Stimulated activated naive CD8-positive, alpha-beta T cell treated with anti-CD3 and anti-CD28 coated beads, Interleukin-15, amount 100 ng/mL, for 72 hours (primary cell): ENCODE data around the gene ST3GAL4.

ENCODE experiments used
- ATAC-seq: fragments of 150-1000 bp; cut with Tn5 transposase; 2 replicates; pipeline ENCODE4 v1.10.0; 2021; ENCODE audit warnings: mild to moderate bottlenecking, moderate library complexity
- DNase-seq, 2 donors: peaks; one replicate each; pipeline ENCODE4 v3.0.0; 2021 to 2022
- H3K27ac Mint-ChIP-seq, 2 donors: one replicate each; pipeline ENCODE4 v1.8.0; 2022; ENCODE audit warnings: mild to moderate bottlenecking in 2 of 2, mixed read lengths in 2 of 2, moderate library complexity in 2 of 2
- H3K27me3 Mint-ChIP-seq: one replicate; pipeline ENCODE4 v1.8.0; 2022; ENCODE audit warnings: mixed read lengths
- H3K4me1 Mint-ChIP-seq: one replicate; pipeline ENCODE4 v1.8.0; 2022; ENCODE audit warnings: mild to moderate bottlenecking, mixed read lengths
- H3K4me3 Mint-ChIP-seq, 2 donors: one replicate each; pipeline ENCODE4 v1.8.0; 2022; ENCODE audit warnings: mild to moderate bottlenecking in 2 of 2, mixed read lengths in 2 of 2, moderate library complexity in 1 of 2
- H3K9me3 Mint-ChIP-seq, 2 donors: one replicate each; pipeline ENCODE4 v1.8.0; 2022; ENCODE audit warnings: mixed read lengths in 2 of 2

ST3GAL4 gene

GRCh38 chr11:126350836-126351235 is 4.7 kb upstream of the ST3GAL4 start:
- no peak overlapping the region for H3K27ac Mint-ChIP-seq
- no peaks in the 10 kb centered on the region for H3K9me3 Mint-ChIP-seq
- DNase-seq: no peak
- no peak for ATAC-seq
- peaks cover 55% of the 10 kb centered on the region for H3K4me1 Mint-ChIP-seq
- H3K27me3 Mint-ChIP-seq: no peaks in the 10 kb centered on the region
- no peak overlapping the region for H3K4me3 Mint-ChIP-seq

DNA sequence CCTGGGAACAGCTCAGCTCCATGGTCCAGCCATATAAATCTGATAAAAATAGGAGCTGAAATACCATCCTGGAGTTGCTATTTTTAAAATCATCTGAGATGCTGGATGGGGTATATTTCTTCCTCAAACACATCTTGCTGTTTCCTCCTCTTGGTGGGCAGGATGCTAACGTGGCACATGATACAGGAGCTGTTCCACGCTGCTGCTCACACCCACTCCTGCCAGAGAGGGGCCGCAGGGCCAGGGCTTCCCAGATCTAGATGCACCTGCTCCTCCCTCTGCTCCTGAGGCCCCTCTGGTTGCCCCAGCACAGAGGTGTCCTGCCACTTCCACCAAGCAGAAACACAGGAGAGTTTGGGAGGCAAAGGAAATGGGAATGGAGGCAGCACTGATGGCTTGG is 3.3 kb upstream of the ST3GAL4 start:
- Mint-ChIP-seq H3K27me3 (no peaks in the 10 kb centered on the region), H3K9me3 (no peaks in the 10 kb centered on the region), H3K4me3 (peak overlapping the region; percentile 68 to 70), H3K27ac (peak overlapping the region in 1 of 2 donors; percentile 81), H3K4me1 (peaks cover 62% of the 10 kb centered on the region)
- DNase-seq: no peak
- ATAC-seq: no peak

- Mint-ChIP-seq H3K4me1 (peaks cover 63% of the 10 kb centered on the region), H3K27ac (peak overlapping the region; percentile 34 to 96), H3K9me3 (no peaks in the 10 kb centered on the region), H3K27me3 (no peaks in the 10 kb centered on the region), H3K4me3 (peak overlapping the region; percentile 68 to 70)
- ATAC-seq (peak; percentile 63), DNase-seq (peak; percentile 12 to 48)
Measured at GRCh38 chr11:126352934-126353801, 2.3 kb upstream of the ST3GAL4 start.

GRCh38 chr11:126354631-126355323 is 709 bp upstream of the ST3GAL4 start:
- Mint-ChIP-seq H3K9me3 (no peaks in the 10 kb centered on the region), H3K27me3 (no peaks in the 10 kb centered on the region)
- DNase-seq: no peak

GRCh38 chr11:126355926-126356897 is 726 bp downstream of the ST3GAL4 start:
- H3K27me3 Mint-ChIP-seq: no peaks in the 10 kb centered on the region
- peak in 1 of 2 donors; percentile 28 for DNase-seq
- H3K9me3 Mint-ChIP-seq: no peaks in the 10 kb centered on the region
- peak overlapping the region in 1 of 2 donors; percentile 59 for H3K27ac Mint-ChIP-seq
- peak overlapping the region; percentile 77 to 82 for H3K4me3 Mint-ChIP-seq
- ATAC-seq: peak; percentile 31
- H3K4me1 Mint-ChIP-seq: peaks cover 44% of the 10 kb centered on the region

More at GRCh38 chr11:126354631-126355323, 709 bp upstream of the ST3GAL4 start:
- H3K4me3 Mint-ChIP-seq: peak overlapping the region; percentile 91 to 92
- peak; percentile 63 for ATAC-seq
- peak overlapping the region; percentile 31 to 96 for H3K27ac Mint-ChIP-seq
- peaks cover 53% of the 10 kb centered on the region for H3K4me1 Mint-ChIP-seq

GRCh38 chr11:126357055-126357962 is 1.8 kb downstream of the ST3GAL4 start:
- Mint-ChIP-seq H3K4me1 (peaks cover 40% of the 10 kb centered on the region), H3K9me3 (no peaks in the 10 kb centered on the region), H3K4me3 (peak overlapping the region in 1 of 2 donors; percentile 13), H3K27me3 (no peaks in the 10 kb centered on the region), H3K27ac (no peak overlapping the region)
- ATAC-seq (no peak), DNase-seq (no peak)

- no peaks in the 10 kb centered on the region for H3K27me3 Mint-ChIP-seq
- ATAC-seq (no peak), DNase-seq (no peak)
- peak overlapping the region in 1 of 2 donors; percentile 12 for H3K27ac Mint-ChIP-seq
- H3K4me1 Mint-ChIP-seq: peaks cover 31% of the 10 kb centered on the region
- H3K4me3 Mint-ChIP-seq: no peak overlapping the region
- no peaks in the 10 kb centered on the region for H3K9me3 Mint-ChIP-seq
Measured at GRCh38 chr11:126357969-126358762, 2.7 kb downstream of the ST3GAL4 start.

DNA sequence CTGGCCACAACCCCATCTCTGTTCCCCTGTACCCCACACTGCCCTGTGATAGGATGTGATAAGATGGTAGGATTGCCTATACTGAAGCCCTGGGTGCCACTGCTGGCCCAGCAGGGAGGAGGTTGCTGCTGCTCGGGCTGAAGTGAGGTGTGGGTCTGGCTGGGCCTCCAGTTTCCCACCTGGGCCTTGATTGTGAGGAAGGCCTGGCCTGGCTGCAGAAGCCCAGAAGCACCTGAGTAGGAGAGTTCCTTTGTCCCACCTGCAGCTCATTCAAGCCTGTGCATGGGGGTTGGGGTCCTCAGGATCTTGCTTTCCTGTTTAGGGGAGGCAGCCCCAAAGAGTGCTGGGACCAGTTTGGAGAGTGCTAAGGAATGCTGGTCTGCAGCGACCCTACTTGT is 3.3 kb downstream of the ST3GAL4 start:
- ATAC-seq (no peak), DNase-seq (no peak)
- Mint-ChIP-seq H3K27ac (no peak overlapping the region), H3K4me1 (peaks cover 25% of the 10 kb centered on the region), H3K27me3 (no peaks in the 10 kb centered on the region), H3K9me3 (no peaks in the 10 kb centered on the region), H3K4me3 (no peak overlapping the region)

DNA sequence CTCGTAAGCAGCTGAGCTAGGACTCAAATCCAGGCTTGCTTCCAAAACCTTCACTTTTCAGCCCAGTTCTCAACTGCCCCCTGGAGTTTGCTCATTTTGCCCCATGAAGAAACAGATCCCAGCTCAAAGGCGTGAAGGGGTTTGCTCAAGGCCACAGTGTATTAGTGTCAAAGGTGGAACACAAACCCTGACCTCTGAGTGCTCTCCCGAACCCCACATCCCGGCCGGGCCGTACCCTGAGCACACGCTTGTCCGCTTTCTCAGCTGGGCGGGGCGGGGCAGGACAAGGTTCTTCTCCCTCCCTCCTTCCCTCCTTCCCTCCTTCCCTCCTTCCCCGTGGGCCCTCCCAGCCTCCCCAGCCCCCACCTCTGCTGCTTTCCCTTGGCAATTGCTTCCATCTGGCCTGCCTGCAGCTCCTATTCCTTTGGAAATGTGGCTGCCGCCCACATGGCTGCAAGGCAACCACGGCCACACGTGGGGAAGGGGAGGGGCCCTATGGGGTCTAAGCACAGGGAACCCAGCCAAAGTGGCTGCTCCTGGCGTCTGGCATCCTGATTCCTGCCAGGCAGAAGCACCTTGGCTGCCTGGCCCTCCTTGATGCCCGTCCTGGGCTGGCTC is 4.1 kb downstream of the ST3GAL4 start:
- ATAC-seq (no peak), DNase-seq (no peak)
- H3K4me1 Mint-ChIP-seq: peaks cover 18% of the 10 kb centered on the region
- H3K4me3 Mint-ChIP-seq: no peak overlapping the region
- no peaks in the 10 kb centered on the region for H3K9me3 Mint-ChIP-seq
- H3K27me3 Mint-ChIP-seq: no peaks in the 10 kb centered on the region
- H3K27ac Mint-ChIP-seq: no peak overlapping the region

GRCh38 chr11:126360049-126360446 is 4.6 kb downstream of the ST3GAL4 start:
- Mint-ChIP-seq H3K27ac (no peak overlapping the region), H3K4me1 (peaks cover 15% of the 10 kb centered on the region), H3K27me3 (no peaks in the 10 kb centered on the region), H3K9me3 (no peaks in the 10 kb centered on the region), H3K4me3 (no peak overlapping the region)
- DNase-seq (no peak), ATAC-seq (no peak)

DNA sequence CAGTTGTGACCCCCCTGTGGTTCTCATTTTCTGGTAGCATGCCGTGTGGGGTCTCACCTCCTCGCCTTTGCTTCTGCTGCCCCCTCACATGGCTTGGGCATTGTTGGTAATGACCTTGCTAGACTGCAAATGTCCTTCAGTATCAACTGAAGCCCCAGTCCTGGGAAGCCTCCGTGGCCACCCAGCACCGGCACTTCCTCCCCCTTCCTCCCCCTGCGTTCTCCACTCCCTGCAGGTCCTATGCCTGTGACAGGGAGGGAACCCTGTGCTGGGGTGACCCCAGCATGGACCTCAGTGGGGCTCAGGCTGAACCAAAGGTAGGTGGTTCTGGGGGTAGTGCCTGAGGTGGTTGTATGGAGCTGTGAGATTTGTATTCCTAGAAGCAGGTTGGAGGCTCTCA is 5.9 kb downstream of the ST3GAL4 start:
- ATAC-seq: no peak
- H3K9me3 Mint-ChIP-seq: no peaks in the 10 kb centered on the region
- H3K27ac Mint-ChIP-seq: no peak overlapping the region
- no peak for DNase-seq
- H3K4me3 Mint-ChIP-seq: no peak overlapping the region
- H3K27me3 Mint-ChIP-seq: no peaks in the 10 kb centered on the region
- peaks cover 15% of the 10 kb centered on the region for H3K4me1 Mint-ChIP-seq

- Mint-ChIP-seq H3K27me3 (no peaks in the 10 kb centered on the region), H3K4me1 (peaks cover 10% of the 10 kb centered on the region), H3K9me3 (no peaks in the 10 kb centered on the region), H3K4me3 (no peak overlapping the region), H3K27ac (no peak overlapping the region)
- DNase-seq: no peak
- no peak for ATAC-seq
Measured at GRCh38 chr11:126362879-126363655, 7.6 kb downstream of the ST3GAL4 start.

DNA sequence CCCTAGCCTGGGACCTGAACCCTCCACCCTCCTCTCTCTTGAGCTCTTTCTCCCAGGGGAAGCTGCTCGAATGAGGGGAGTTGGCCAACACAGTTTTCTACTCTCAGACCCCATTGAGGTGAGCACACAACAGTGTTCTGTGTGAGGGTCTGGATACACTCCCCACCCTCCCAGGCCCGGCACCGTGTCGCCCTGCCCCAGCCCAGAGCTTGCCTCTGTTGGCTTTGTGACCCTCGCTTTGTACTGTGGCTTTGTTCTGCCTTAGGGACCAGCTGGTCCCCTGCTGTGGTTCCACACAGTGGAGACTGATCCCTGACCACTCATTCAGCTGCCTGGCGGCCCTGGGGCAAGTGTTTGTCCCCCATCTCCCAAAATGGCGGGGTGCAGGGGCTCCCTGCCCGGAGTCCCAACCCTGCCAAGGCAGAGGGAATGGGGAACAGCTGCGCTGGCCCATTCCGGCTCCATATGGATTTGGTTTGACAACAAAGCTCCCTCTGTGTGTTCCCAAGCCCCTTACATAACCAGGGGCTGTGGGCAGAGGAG is 8.3 kb downstream of the ST3GAL4 start:
- Mint-ChIP-seq H3K27ac (peak overlapping the region in 1 of 2 donors; percentile 61), H3K4me1 (peaks cover 10% of the 10 kb centered on the region), H3K27me3 (no peaks in the 10 kb centered on the region), H3K9me3 (no peaks in the 10 kb centered on the region), H3K4me3 (no peak overlapping the region)
- DNase-seq (no peak), ATAC-seq (no peak)
